Esophagus squamous epithelium (tissue), 5 donors: Measurements from ENCODE around the gene THAP7. TPM values are rescaled to one million over a fixed set of nuclear protein-coding genes. Genes with fewer than 3 reads are reported as not detected.
A peak's percentile ranks its signal among the peaks of the same experiment; 100 is the strongest.

Source experiments
- DNase-seq: peaks from one replicate; lab custom pipeline; 2025; lab: John Stamatoyannopoulos, UW
- H3K27ac ChIP-seq, 4 donors: fragments of 200-600 bp; sonication (generic); one replicate each; pipeline ENCODE4 v1.5.1; 2016 to 2019; ENCODE audit warnings: mild to moderate bottlenecking in 1 of 4
- H3K27me3 ChIP-seq, 4 donors: fragments of 200-600 bp; sonication (generic); 1 replicate in 3 of 4; 2 replicates in 1 of 4; pipeline versions ENCODE4 v1.5.1 to v1.6.0; 2017 to 2021; ENCODE audit warnings: antibody characterized with exemption in 1 of 4
- H3K36me3 ChIP-seq, 3 donors: fragments of 200-600 bp; sonication (generic); one replicate each; pipeline ENCODE4 v1.5.1; 2016 to 2019
- H3K4me1 ChIP-seq, 3 donors: fragments of 200-600 bp; sonication (generic); one replicate each; pipeline ENCODE4 v1.5.1; 2017 to 2019
- H3K4me3 ChIP-seq, 4 donors: fragments of 200-600 bp; sonication (generic); 1 replicate in 3 of 4; 2 replicates in 1 of 4; pipeline ENCODE4 v1.5.1; 2016 to 2019; ENCODE audit warnings: mild to moderate bottlenecking in 2 of 4, moderate library complexity in 1 of 4
- H3K9me3 ChIP-seq, 3 donors: fragments of 200-600 bp; sonication (generic); one replicate each; pipeline ENCODE4 v1.5.1; 2016 to 2019
- POLR2A ChIP-seq, 4 donors: fragments of 450-650 bp; IDR thresholded peaks; one replicate each; pipeline ENCODE4 v1.6.1; 2017; ENCODE audit warnings: antibody characterized with exemption in 4 of 4, mild to moderate bottlenecking in 4 of 4, moderate library complexity in 3 of 4
- WGBS, 2 donors: methylation state at CpG; one replicate each; pipeline ENCODE4 v1.1.5; 2018; 5-methylcytosine and 5-hydroxymethylcytosine counted together
- intact Hi-C: fragments of 100-400 bp; cut with DNase I; formaldehyde crosslinking; loops from one replicate; pipeline ENCODE4 v1.15.0; 2022
- total RNA-seq, 4 donors: library from RNA; depleted of rRNA; stranded (reverse); fragments of >200 nt; gene quantifications; one replicate each; pipeline ENCODE4 v1.1.0, GENCODE V29; 2016
- TF ChIP-seq, protein P1 (sequence below), 6 experiments: fragments of 450-650 bp in 4 of 6; fragments of 200-600 bp in 2 of 6; sonication (generic) in 2 of 6; IDR thresholded peaks; one replicate each; pipeline ENCODE4 v1.5.1; 2016 to 2019; ENCODE audit warnings: antibody characterized with exemption in 6 of 6, mild to moderate bottlenecking in 4 of 6, moderate library complexity in 4 of 6
- donor health status: DM: yes; HTN: yes; CAD: no.

The THAP7 gene
- total RNA-seq, 4 donors from 2014 or later, result 13.2 to 38.7 (median 32.0) TPM

DNA sequence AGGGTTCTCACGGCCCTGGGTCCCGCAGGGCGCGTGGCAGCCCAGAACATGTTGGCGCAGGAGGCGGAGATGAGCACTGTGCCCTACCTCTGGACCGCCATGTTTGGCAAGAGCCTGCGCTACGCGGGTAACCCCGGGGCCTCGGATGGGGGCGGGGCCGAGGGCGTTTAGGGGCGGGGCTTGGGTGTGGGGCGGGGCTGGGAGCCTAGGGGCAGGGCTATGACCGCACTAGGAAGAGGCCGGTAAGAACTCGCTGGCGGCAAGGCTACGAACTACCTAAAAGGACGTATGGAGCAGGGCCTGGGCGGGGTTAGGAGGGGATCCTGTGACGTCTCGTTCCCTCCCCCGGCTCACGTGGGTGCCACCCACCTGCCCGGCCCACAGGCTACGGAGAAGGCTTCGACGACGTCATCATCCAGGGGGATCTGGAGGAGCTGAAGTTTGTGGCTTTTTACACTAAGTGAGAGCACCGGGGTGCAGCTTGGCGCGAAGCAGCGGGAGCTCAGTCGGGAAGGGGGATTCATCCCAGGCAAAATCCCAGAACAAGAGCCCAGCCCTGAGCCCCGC, 22.6 kb downstream of the THAP7 start:
- 6 to 13% methylated on average over 13 to 17 of the region's 39 CpGs for WGBS, 2 donors
- Histone ChIP-seq H3K27ac (peak overlapping the region in 3 of 4 donors; percentile 45 to 59 (median 50)), H3K4me1 (peaks cover 26 to 49% (median 27%) of the 10 kb centered on the region in 3 donors), H3K36me3 (peaks cover 0 to 10% (median 0%) of the 10 kb centered on the region in 3 donors), H3K9me3 (no peaks in the 10 kb centered on the region), H3K4me3 (peak overlapping the region in 3 of 4 donors; percentile 29 to 54 (median 34)), H3K27me3 (no peaks in the 10 kb centered on the region)
- TF ChIP-seq POLR2A (IDR thresholded peaks at IDR 0.05), result no peak
- TF ChIP-seq, protein P1, sequence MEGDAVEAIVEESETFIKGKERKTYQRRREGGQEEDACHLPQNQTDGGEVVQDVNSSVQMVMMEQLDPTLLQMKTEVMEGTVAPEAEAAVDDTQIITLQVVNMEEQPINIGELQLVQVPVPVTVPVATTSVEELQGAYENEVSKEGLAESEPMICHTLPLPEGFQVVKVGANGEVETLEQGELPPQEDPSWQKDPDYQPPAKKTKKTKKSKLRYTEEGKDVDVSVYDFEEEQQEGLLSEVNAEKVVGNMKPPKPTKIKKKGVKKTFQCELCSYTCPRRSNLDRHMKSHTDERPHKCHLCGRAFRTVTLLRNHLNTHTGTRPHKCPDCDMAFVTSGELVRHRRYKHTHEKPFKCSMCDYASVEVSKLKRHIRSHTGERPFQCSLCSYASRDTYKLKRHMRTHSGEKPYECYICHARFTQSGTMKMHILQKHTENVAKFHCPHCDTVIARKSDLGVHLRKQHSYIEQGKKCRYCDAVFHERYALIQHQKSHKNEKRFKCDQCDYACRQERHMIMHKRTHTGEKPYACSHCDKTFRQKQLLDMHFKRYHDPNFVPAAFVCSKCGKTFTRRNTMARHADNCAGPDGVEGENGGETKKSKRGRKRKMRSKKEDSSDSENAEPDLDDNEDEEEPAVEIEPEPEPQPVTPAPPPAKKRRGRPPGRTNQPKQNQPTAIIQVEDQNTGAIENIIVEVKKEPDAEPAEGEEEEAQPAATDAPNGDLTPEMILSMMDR (IDR thresholded peaks at IDR 0.05), result no peak
- intact Hi-C loops, result no loop called here
- DNase-seq, result no peak

DNA sequence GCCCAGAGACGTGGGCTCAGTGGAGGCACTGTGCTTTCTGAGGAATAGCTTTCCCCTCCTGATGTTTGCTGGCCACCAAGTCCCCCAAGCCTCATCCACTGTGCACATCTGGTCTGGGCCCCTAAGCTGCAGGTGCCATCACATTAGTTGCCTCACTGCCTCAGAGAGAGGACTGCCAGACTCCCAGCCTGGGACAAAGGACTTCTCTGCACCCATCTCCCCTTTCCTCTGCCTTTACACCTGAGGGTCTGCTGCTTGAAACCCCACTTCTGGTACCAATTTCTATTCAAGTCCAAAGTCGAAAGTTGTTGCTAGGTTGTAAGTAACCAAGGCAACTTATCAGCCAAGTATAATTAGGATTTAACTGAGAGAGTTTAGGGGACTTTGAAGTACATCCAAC, 23.5 kb downstream of the THAP7 start:
- no peak for DNase-seq
- 71 to 94% methylated on average over 2 of the region's 2 CpGs for WGBS, 2 donors
- peaks cover 23 to 40% (median 26%) of the 10 kb centered on the region in 3 donors for H3K4me1 ChIP-seq
- no peaks in the 10 kb centered on the region for H3K9me3 ChIP-seq
- no peak overlapping the region for H3K27ac ChIP-seq
- H3K4me3 ChIP-seq, result no peak overlapping the region
- intact Hi-C loops, result no loop called here
- TF ChIP-seq, protein P1 (IDR thresholded peaks at IDR 0.05), result no peak
- TF ChIP-seq POLR2A (IDR thresholded peaks at IDR 0.05), result no peak
- H3K27me3 ChIP-seq, result no peaks in the 10 kb centered on the region
- H3K36me3 ChIP-seq, result peaks cover 0 to 1% (median 0%) of the 10 kb centered on the region in 3 donors

DNA sequence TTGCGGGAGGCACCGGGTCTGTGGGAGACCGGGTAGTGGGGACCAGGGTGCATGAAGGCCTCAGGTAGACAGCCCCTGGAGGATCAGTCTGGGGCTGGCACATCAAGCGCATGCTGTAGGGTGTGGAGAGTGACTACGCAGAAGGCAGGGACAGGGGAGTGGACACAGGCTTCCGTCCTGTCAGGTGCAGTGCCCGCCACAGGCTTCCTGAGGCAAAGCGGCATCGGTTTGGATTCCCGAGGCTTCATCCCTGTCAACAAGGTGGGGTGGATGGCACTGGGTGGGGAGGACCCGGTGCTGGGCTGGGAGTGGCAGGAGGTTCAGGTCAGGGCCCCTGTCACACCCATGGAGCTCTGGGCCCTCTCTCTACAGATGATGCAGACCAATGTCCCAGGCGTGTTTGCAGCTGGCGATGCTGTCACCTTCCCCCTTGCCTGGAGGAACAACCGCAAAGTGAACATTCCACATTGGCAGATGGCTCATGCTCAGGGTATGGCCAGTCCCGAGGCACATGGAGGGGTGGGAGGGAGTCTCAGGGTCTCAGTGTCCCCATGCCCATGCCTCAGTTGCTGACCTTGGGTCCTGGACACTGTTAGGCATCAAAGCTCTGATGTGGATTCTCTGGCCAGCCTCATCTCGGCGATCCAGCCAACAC, 24.3 kb downstream of the THAP7 start:
- 81 to 83% methylated on average over 12 to 15 of the region's 17 CpGs for WGBS, 2 donors
- Histone ChIP-seq H3K4me3 (no peak overlapping the region), H3K9me3 (no peaks in the 10 kb centered on the region), H3K4me1 (peaks cover 15 to 32% (median 22%) of the 10 kb centered on the region in 3 donors), H3K27ac (no peak overlapping the region), H3K27me3 (no peaks in the 10 kb centered on the region), H3K36me3 (no peaks in the 10 kb centered on the region)
- no peak for TF ChIP-seq POLR2A (IDR thresholded peaks at IDR 0.05)
- TF ChIP-seq, protein P1 (IDR thresholded peaks at IDR 0.05), result no peak
- DNase-seq, result no peak
- intact Hi-C loops, result no loop called here

DNA sequence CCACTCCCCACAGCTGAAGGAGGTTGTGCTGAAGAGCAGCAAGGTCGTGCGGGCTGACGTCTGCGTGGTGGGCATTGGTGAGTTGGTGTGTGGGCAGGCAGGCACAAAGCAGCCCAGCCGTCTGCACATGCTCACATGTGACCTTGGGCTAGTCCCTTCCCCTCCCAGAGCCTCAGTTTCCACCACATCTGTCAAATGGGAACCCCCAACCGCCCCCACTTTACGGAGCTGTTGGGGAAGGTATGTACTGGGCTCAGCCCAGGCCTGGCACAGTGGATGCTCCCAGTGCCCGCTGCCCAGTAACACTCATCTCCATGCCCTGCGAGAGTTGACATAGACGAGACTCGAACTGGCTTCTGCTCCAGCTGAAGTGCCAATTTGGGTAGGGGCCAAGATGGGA, 24.9 kb downstream of the THAP7 start:
- Histone ChIP-seq H3K36me3 (no peaks in the 10 kb centered on the region), H3K9me3 (no peaks in the 10 kb centered on the region), H3K4me3 (no peak overlapping the region), H3K4me1 (peaks cover 15 to 29% (median 22%) of the 10 kb centered on the region in 3 donors), H3K27ac (no peak overlapping the region), H3K27me3 (no peaks in the 10 kb centered on the region)
- DNase-seq, result no peak
- intact Hi-C loops, result no loop called here
- 63 to 78% methylated on average over 2 to 7 of the region's 11 CpGs for WGBS, 2 donors
- TF ChIP-seq POLR2A (IDR thresholded peaks at IDR 0.05), result no peak

DNA sequence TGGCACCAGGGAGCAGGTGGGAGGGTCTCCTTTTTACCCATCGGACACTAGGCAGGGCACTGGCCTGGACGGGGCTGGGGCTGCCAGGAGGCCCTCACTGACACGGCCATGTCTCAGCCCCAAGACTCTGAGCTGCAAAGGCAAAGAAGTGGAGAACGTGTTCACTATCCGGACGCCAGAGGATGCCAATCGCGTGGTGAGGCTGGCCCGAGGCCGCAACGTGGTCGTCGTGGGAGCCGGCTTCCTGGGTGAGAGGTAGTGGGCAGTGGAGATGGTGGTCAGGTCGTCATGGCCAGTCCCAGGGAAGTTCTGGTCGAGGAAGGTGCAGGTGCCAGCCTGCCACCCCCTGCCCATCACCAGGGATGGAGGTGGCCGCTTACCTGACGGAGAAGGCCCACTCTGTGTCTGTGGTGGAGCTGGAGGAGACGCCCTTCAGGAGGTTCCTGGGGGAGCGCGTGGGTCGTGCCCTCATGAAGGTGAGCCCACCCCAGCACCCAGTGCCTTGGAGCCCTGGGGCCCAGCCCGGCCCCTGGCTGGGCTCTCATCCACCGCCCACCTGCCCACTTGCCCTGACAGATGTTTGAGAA, 25.5 kb downstream of the THAP7 start:
- no peak for TF ChIP-seq POLR2A (IDR thresholded peaks at IDR 0.05)
- TF ChIP-seq, protein P1 (IDR thresholded peaks at IDR 0.05), result no peak
- H3K4me1 ChIP-seq, result peaks cover 15 to 25% (median 19%) of the 10 kb centered on the region in 3 donors
- WGBS, 2 donors, result 73 to 81% methylated on average over 14 to 18 of the region's 24 CpGs
- H3K9me3 ChIP-seq, result no peaks in the 10 kb centered on the region
- H3K27ac ChIP-seq, result no peak overlapping the region
- no peak overlapping the region for H3K4me3 ChIP-seq
- no peaks in the 10 kb centered on the region for H3K36me3 ChIP-seq
- intact Hi-C loops, result no loop called here
- no peaks in the 10 kb centered on the region for H3K27me3 ChIP-seq
- no peak for DNase-seq
